Regular cardiac myocyte (primary cell): ENCODE measurements around the gene HYLS1. TPM values are rescaled to one million over a fixed set of nuclear protein-coding genes. Genes with fewer than 3 reads are reported as not detected.

Experiments
- total RNA-seq: library from RNA; depleted of rRNA; stranded (reverse); fragments of >200 nt; gene quantifications from 2 replicates; pipeline ENCODE4 v1.2.3, GENCODE V29; 2014

HYLS1 gene
- total RNA-seq = 2.8 and 11.1 TPM in 2 replicates

GRCh38 chr11:125887373-125888324 lies at the start of gene HYLS1:
Gene HYLS1 (plus strand): TSS chr11:125887668. CDS start chr11:125899369, 11,701 bp downstream.

GRCh38 chr11:125902927-125903710 lies 15.7 kb downstream of the HYLS1 start, which contains the start of gene PUS3:
Gene PUS3 (minus strand): TSS chr11:125903206. CDS start chr11:125896284, 6,922 bp downstream.

GRCh38 chr11:125903711-125904659 lies 16.5 kb downstream of the HYLS1 start, which contains the start of gene DDX25:
Gene DDX25 (plus strand): TSS chr11:125904508. CDS start chr11:125904518, 10 bp downstream.

GRCh38 chr11:125945797-125946520 lies 58.5 kb downstream of the HYLS1 start, which contains the start of gene VSIG10L2:
Gene VSIG10L2 (plus strand): TSS chr11:125946044. CDS start chr11:125946056, 12 bp downstream.

Other genes with a start within 250 kb of the HYLS1 start
- gene ACRV1, start 206.8 kb upstream of the HYLS1 start, total RNA-seq = not detected in 2 replicates
- not detected in 2 replicates for gene PATE1, start 141.4 kb upstream of the HYLS1 start, total RNA-seq
- 0.38 TPM in 1 of 2 replicates, not detected in the other for gene PATE2, start 108.8 kb upstream of the HYLS1 start, total RNA-seq
- not detected in 2 replicates for gene PATE3, start 99.5 kb upstream of the HYLS1 start, total RNA-seq
- gene PATE4, start 54.4 kb upstream of the HYLS1 start, total RNA-seq = not detected in 2 replicates
- gene PUS3, start 15.5 kb downstream of the HYLS1 start, total RNA-seq = 13.2 and 13.4 TPM in 2 replicates
- not detected in 2 replicates for gene DDX25, start 16.8 kb downstream of the HYLS1 start, total RNA-seq
- gene VSIG10L2, start 58.4 kb downstream of the HYLS1 start, total RNA-seq = not detected in 2 replicates
- gene CDON, start 175.2 kb downstream of the HYLS1 start, total RNA-seq = 3.5 and 7.9 TPM in 2 replicates